ENCODE data around the gene EXOC3L4. TPM values are rescaled to one million over a fixed set of nuclear protein-coding genes. Genes with fewer than 3 reads are reported as not detected.

The EXOC3L4 gene
- total and polyA plus RNA-seq, 5 donors, result 0.63 to 2.5 (median 1.2) TPM

DNA sequence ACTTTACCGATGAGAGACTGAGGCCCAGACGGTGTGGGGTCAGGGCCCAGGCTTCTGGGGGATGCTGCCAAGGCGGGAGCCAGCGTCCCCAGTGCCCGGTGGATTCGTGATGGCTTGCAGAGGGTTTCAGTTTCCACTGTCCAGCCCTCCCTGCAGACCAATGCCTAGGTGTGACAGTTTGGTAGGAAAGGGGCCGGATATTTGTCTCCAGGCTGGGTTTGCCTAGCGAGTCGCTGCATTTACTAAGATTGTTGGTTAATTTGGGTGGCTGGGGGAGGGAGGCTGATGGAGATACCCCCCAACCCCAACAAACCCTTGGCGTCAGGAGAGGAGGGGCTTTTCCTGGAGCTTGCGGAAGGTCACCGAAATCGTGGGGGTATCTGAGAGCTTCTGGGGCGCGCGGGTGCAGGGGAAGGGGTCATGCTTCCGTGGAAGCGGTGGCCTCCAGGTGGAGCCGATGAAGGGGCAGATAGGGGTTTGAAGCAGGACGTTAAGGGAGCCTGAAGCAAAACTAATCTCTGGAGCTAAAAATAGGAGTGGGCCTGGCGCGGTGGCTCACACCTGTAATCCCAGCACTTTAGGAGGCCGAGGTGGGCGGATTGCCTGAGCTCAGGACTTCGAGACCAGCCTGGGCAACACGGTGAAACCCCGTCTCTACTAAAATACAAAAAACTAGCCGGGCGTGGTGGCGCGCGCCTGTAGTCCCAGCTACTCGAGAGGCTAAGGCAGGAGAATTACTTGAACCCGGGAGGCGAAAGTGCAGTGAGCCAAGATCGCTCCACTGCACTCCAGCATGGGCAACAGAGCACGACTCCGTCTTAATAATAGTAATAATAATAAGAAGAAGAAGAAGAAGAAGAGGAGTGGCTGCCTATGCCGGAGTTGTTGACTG is 36.1 kb upstream of the EXOC3L4 start:
- ATAC-seq (peak; percentile 22 to 28), DNase-seq (peak in 2 of 3 donors; percentile 60 to 66)
- Histone ChIP-seq H3K9me3 (ENCODE audit: control insufficient read depth, low read length) (no peaks in the 10 kb centered on the region), H3K4me3 (ENCODE audit: low read length) (peak overlapping the region; percentile 84), H3K27ac (ENCODE audit: low read length) (peak overlapping the region; percentile 60), H3K4me1 (ENCODE audit: control insufficient read depth, insufficient read depth, low read length) (peaks cover 4% of the 10 kb centered on the region), H3K27me3 (ENCODE audit: control insufficient read depth, insufficient read depth) (no peaks in the 10 kb centered on the region)
- intact Hi-C loops (cut with DNase I), result no loop called here
- WGBS, result 44% methylated on average over 39 of the region's 39 CpGs

DNA sequence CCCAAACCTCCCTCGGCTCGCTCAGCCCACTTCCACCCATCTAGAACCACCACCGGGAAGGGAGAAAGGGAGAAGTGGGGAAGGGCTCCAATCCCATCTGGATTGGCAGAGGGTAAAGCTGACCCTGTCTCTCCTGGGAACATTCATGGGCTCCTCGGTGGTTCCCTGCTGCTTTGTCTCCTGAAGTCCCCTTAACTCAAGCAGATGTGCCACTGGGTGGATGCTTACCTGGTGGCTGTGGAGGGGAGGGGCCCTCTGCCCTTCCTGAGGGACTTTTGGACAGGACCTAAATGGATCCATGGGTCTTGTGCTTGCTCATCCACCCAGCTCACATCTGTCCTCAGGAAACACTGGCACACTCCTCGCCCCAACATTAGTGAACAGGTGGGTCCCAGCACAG is 35.0 kb upstream of the EXOC3L4 start:
- Histone ChIP-seq H3K27ac (ENCODE audit: low read length) (no peak overlapping the region), H3K4me1 (ENCODE audit: control insufficient read depth, insufficient read depth, low read length) (peaks cover 4% of the 10 kb centered on the region), H3K4me3 (ENCODE audit: low read length) (no peak overlapping the region), H3K9me3 (ENCODE audit: control insufficient read depth, low read length) (no peaks in the 10 kb centered on the region), H3K27me3 (ENCODE audit: control insufficient read depth, insufficient read depth) (no peaks in the 10 kb centered on the region)
- WGBS, result 78% methylated on average over 5 of the region's 5 CpGs
- intact Hi-C loops (cut with DNase I), result no loop called here
- DNase-seq, result no peak
- no peak for ATAC-seq

DNA sequence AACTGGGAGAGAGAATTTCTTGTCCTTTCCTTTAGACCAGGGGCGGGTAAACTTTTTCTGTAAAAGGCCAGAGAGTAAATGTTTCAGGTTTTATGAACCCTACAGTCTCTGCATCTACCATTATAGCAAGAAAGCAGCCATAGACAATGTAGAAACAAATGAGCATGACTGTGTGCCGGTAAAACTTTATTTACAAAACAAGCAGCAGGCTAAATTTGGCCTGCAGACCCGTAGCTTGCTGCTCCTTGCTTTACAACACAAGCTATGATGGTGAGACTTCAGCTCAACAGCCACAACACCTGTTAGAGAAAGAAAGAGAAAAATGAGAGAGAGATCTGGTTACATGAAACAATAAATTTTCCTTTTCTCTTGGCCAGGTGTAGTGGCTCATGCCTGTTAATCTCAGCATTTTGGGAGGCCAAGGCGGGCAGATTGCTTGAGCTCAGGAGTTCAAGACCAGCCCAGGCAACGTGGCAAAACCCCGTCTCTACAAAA is 33.0 kb upstream of the EXOC3L4 start:
- intact Hi-C loops (cut with DNase I), result no loop called here
- Histone ChIP-seq H3K27me3 (ENCODE audit: control insufficient read depth, insufficient read depth) (no peaks in the 10 kb centered on the region), H3K4me3 (ENCODE audit: low read length) (no peak overlapping the region), H3K4me1 (ENCODE audit: control insufficient read depth, insufficient read depth, low read length) (peaks cover 4% of the 10 kb centered on the region), H3K27ac (ENCODE audit: low read length) (no peak overlapping the region), H3K9me3 (ENCODE audit: control insufficient read depth, low read length) (no peaks in the 10 kb centered on the region)
- ATAC-seq, result no peak
- 80% methylated on average over 6 of the region's 6 CpGs for WGBS
- DNase-seq, result no peak

DNA sequence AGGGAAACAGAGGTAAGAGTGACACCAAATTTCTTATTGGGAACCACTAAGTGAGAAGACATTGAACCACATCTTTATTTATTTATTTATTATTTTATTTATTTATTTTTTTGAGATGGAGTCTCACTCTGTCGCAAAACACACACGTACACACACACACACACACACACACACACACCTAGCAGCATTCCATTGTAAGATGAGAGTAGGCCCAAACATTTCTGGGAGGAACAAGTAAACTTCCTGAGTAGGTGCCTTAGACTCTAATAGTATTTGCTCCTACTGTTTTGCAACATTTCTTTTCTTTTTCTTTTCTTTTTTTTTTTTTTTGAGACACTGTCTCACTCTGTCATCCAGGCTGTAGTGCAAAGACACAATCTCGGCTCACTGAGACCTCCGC is 30.1 kb upstream of the EXOC3L4 start:
- intact Hi-C loops (cut with DNase I), result no loop called here
- no peaks in the 10 kb centered on the region for H3K9me3 ChIP-seq (ENCODE audit: control insufficient read depth, low read length)

DNA sequence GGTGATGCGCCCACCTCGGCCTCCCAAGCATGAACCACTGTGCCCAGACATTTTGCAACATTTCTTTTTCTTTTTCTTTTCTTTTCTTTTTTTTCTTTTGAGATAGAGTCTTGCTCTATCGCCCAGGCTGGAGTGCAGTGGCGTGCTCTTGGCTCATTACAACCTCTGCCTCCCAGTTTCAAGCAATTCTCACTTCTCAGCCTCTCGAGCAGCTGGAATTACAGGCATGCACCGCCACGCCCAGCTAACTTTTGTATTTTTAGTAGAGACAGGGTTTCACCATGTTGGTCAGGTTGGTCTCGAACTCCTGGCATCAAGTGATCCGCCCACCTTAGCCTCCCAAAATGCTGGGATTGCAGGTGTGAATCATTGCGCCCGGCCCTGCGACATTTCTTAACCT is 29.5 kb upstream of the EXOC3L4 start:
- peak in 1 of 3 donors; percentile 39 for DNase-seq
- Histone ChIP-seq H3K4me3 (ENCODE audit: low read length) (no peak overlapping the region), H3K9me3 (ENCODE audit: control insufficient read depth, low read length) (no peaks in the 10 kb centered on the region), H3K4me1 (ENCODE audit: control insufficient read depth, insufficient read depth, low read length) (peaks cover 2% of the 10 kb centered on the region), H3K27me3 (ENCODE audit: control insufficient read depth, insufficient read depth) (no peaks in the 10 kb centered on the region), H3K27ac (ENCODE audit: low read length) (no peak overlapping the region)
- 93% methylated on average over 12 of the region's 12 CpGs for WGBS
- ATAC-seq, result no peak
- intact Hi-C loops (cut with DNase I), result no loop called here

More for the DNA sequence above, 30.1 kb upstream of the EXOC3L4 start:
- H3K4me1 ChIP-seq (ENCODE audit: control insufficient read depth, insufficient read depth, low read length), result peaks cover 2% of the 10 kb centered on the region
- DNase-seq (no peak), ATAC-seq (no peak)
- no peak overlapping the region for H3K27ac ChIP-seq (ENCODE audit: low read length)
- H3K4me3 ChIP-seq (ENCODE audit: low read length), result no peak overlapping the region
- WGBS, result 90% methylated on average over 4 of the region's 4 CpGs
- no peaks in the 10 kb centered on the region for H3K27me3 ChIP-seq (ENCODE audit: control insufficient read depth, insufficient read depth)

DNA sequence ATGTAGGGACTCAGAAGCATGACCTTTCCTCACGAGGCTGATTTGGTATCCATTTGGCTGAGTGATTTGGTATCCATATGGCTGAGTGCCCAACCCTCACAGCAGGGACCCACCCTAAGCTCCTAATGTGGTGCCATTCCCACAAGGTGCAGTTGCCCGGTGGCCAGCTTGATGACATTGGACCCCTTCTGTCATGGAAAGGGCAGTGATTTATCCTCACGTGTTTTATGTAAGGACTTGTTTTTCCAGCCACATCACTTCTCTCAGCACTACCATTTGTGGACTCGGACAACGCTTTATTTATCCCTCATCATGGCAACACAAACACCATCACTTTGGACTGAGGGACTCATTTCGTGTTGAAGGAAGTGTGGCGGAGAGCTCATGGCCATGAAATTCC is 28.7 kb upstream of the EXOC3L4 start:
- no peaks in the 10 kb centered on the region for H3K27me3 ChIP-seq (ENCODE audit: control insufficient read depth, insufficient read depth)
- H3K9me3 ChIP-seq (ENCODE audit: control insufficient read depth, low read length), result no peaks in the 10 kb centered on the region
- H3K27ac ChIP-seq (ENCODE audit: low read length), result peak overlapping the region; percentile 38
- H3K4me3 ChIP-seq (ENCODE audit: low read length), result no peak overlapping the region
- 72% methylated on average over 7 of the region's 7 CpGs for WGBS
- ATAC-seq, result no peak
- intact Hi-C loops (cut with DNase I), result no loop called here
- DNase-seq, result peak in 1 of 3 donors; percentile 14
- H3K4me1 ChIP-seq (ENCODE audit: control insufficient read depth, insufficient read depth, low read length), result peaks cover 2% of the 10 kb centered on the region

DNA sequence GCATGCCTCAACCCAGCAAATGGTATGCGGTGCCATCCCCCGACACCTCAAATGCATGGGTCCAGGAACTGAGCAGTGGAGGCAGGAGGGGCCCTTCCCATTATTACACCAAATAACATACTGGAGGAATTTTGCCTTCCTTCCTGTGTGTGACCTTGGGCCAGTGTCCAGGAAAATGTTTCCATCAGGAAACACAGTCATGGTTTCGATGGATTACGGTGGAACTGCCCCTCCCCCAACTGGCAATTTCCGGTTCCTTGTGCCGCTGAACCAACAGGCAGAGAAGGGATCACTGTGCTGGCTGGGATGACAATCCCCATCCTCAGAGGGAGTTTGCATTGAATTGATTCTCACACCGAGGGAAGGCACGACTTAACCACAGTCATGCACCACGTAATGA is 28.1 kb upstream of the EXOC3L4 start:
- H3K27ac ChIP-seq (ENCODE audit: low read length), result peak overlapping the region; percentile 38
- peak in 1 of 2 donors; percentile 59 for ATAC-seq
- DNase-seq, result peak; percentile 56 to 67 (median 59)

DNA sequence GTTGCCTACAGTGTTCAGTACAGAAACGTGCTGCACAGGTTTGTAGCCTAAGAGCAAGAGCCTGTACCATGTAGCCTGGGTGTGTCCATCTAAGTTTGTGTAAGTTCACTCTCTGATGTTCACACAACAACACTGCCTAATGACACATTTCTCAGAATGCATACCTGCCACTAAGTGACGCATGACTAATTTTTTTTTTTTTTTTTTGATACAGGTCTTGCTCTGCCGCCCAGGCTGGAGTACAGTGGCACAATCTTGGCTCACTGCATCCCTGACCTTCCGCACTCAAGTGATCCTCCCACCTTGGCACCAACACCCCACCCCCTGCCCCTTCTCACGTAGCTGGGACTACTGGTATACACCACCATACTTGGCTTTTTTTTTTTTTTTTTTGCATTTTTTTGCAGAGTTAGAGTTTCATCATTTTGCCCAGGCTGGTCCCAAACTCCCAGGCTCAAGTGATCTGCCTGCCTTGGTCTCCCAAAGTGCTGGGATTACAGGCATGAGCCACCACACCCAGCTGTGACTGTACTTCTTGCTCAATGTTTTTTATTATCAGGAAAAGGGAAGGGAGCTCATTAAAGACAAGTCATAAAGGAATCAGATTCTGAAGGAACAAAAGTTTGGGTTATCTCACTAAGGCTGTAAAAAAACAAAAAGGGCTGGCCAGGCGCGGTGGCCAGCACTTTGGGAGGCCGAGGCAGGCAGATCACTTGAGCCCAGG is 27.1 kb upstream of the EXOC3L4 start:
- peak; percentile 50 to 65 (median 55) for DNase-seq
- Histone ChIP-seq H3K4me3 (ENCODE audit: low read length) (no peak overlapping the region), H3K27me3 (ENCODE audit: control insufficient read depth, insufficient read depth) (no peaks in the 10 kb centered on the region), H3K9me3 (ENCODE audit: control insufficient read depth, low read length) (no peaks in the 10 kb centered on the region), H3K4me1 (ENCODE audit: control insufficient read depth, insufficient read depth, low read length) (peaks cover 2% of the 10 kb centered on the region), H3K27ac (ENCODE audit: low read length) (no peak overlapping the region)
- peak; percentile 49 to 68 for ATAC-seq
- intact Hi-C loops (cut with DNase I), result no loop called here
- 68% methylated on average over 8 of the region's 8 CpGs for WGBS

More for the DNA sequence above, 28.1 kb upstream of the EXOC3L4 start:
- intact Hi-C loops (cut with DNase I), result no loop called here
- Histone ChIP-seq H3K27me3 (ENCODE audit: control insufficient read depth, insufficient read depth) (no peaks in the 10 kb centered on the region), H3K9me3 (ENCODE audit: control insufficient read depth, low read length) (no peaks in the 10 kb centered on the region), H3K4me3 (ENCODE audit: low read length) (no peak overlapping the region), H3K4me1 (ENCODE audit: control insufficient read depth, insufficient read depth, low read length) (peaks cover 2% of the 10 kb centered on the region)
- WGBS, result 61% methylated on average over 9 of the region's 9 CpGs

DNA sequence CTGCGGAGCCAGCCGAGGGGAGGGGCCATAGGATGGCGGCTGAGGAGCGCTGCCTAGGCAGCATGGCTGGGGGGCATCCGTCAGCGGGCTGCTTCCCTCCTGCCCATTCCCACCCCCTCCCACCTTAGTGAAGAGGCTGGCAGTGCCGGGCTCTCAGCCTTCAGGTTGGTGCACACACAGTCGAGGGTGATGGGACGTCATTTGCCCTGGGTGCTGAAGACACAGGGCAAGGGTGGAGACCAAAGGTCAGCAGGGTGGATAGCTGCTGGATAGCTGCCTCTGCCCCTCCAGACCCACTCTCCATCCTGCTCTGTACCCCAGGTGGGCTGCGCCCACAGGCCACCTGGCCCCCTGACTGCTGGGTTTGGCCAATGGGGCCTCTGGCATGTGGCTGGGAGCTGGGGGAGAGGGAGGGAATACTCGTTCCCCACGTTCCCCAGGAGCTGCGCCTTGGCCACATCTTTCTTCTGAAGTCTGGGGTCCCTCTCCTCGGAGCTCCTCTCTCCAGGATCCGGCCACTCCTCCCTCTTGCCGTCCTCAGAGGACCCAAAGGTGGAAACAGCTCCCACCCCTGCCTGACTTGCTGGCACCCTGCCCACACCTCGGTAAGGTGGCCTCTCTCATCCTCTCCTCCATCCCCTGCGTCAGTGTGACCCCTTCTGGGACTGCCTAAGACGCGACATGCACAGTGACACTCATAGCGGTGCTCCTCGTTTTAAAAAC is 26.0 kb upstream of the EXOC3L4 start:
- no peaks in the 10 kb centered on the region for H3K27me3 ChIP-seq (ENCODE audit: control insufficient read depth, insufficient read depth)
- DNase-seq (peak in 2 of 3 donors; percentile 52 to 58), ATAC-seq (no peak)
- 77% methylated on average over 22 of the region's 22 CpGs for WGBS
- H3K9me3 ChIP-seq (ENCODE audit: control insufficient read depth, low read length), result no peaks in the 10 kb centered on the region
- intact Hi-C loops (cut with DNase I), result no loop called here
- H3K4me1 ChIP-seq (ENCODE audit: control insufficient read depth, insufficient read depth, low read length), result peaks cover 2% of the 10 kb centered on the region
- H3K4me3 ChIP-seq (ENCODE audit: low read length), result no peak overlapping the region
- H3K27ac ChIP-seq (ENCODE audit: low read length), result no peak overlapping the region

DNA sequence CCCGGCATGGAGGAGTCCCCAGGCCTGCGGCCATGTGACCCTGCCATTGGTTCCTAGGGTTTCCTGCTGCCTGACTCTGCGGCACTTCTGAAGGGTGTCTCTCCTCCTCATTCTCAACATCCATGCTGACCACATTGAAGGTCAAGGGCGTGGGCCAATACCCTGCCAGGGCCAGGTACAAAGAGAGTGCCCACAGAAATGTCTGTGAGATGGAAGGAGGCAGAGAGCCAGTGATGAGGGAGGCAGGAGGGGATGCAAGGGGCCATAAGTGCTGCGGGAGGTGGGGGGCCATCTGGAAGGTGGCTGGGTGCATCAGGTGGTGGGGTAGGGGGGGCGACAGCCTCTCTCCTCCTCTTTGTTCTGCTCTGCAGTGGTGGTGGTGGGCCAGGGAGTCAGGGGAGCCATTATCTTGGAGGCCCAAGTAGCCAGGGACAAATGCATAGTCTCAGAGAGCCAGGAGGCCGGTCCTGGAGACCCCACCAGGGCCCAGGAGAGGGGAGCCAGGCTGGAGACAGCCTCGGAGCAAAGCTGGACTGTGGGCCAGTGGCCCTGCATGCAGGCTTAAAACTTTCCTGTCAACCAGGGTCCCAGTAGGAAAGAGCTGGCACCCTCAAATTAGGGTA is 24.2 kb upstream of the EXOC3L4 start:
- H3K27ac ChIP-seq (ENCODE audit: low read length), result no peak overlapping the region
- H3K4me3 ChIP-seq (ENCODE audit: low read length), result no peak overlapping the region
- H3K4me1 ChIP-seq (ENCODE audit: control insufficient read depth, insufficient read depth, low read length), result peaks cover 5% of the 10 kb centered on the region
- intact Hi-C loops (cut with DNase I), result no loop called here
- H3K27me3 ChIP-seq (ENCODE audit: control insufficient read depth, insufficient read depth), result no peaks in the 10 kb centered on the region
- WGBS, result 84% methylated on average over 8 of the region's 8 CpGs
- ATAC-seq (no peak), DNase-seq (peak in 1 of 3 donors; percentile 24)
- H3K9me3 ChIP-seq (ENCODE audit: control insufficient read depth, low read length), result no peaks in the 10 kb centered on the region
